SU-DHL-6 (cell line): ENCODE results near the gene SELENOO.

Experiments used
- H2AFZ ChIP-seq: fragments of 200-600 bp; sonication (generic); 2 replicates; pipeline ENCODE4 v1.6.1; 2014; ENCODE audit warnings: low read depth, mild to moderate bottlenecking, moderate library complexity, mixed read lengths, antibody characterized with exemption, low read length; ENCODE audit not compliant: severe bottlenecking
- H3F3A ChIP-seq: fragments of 200-600 bp; shearing (Covaris generic); 2 replicates; pipeline ENCODE4 v1.6.0; 2016; ENCODE audit warnings: antibody characterized with exemption, mild to moderate bottlenecking; ENCODE audit not compliant: insufficient read depth
- H3K27ac ChIP-seq: fragments of 200-600 bp; sonication (generic); 2 replicates; pipeline ENCODE4 v1.5.1; 2016; ENCODE audit warnings: low read depth, mild to moderate bottlenecking, low read length, moderate library complexity, mixed read lengths
- H3K27me3 ChIP-seq: fragments of 200-600 bp; sonication (generic), shearing (Covaris generic); 2 replicates; pipeline ENCODE4 v1.6.0; 2014; ENCODE audit warnings: mild to moderate bottlenecking, low read length
- H3K36me3 ChIP-seq: fragments of 200-600 bp; sonication (generic); 2 replicates; pipeline ENCODE4 v1.6.1; 2014; ENCODE audit warnings: mild to moderate bottlenecking, low read length, mixed read lengths
- H3K4me2 ChIP-seq: fragments of 300-600, 200-600 bp; shearing (Covaris generic), sonication (generic); 2 replicates; pipeline ENCODE4 v1.6.0; 2014; ENCODE audit warnings: low read length, low read depth, mild to moderate bottlenecking; ENCODE audit not compliant: poor library complexity, severe bottlenecking
- H3K4me3 ChIP-seq: fragments of 200-600 bp; sonication (generic); 2 replicates; pipeline ENCODE4 v1.5.1; 2014; ENCODE audit warnings: antibody characterized with exemption, low read length, mild to moderate bottlenecking, mixed read lengths; ENCODE audit not compliant: insufficient read depth, poor library complexity, severe bottlenecking
- H3K79me2 ChIP-seq: fragments of 200-600 bp; sonication (generic); 2 replicates; pipeline ENCODE4 v1.6.1; 2014; ENCODE audit warnings: mild to moderate bottlenecking, low read length, moderate library complexity; ENCODE audit not compliant: insufficient read depth
- H3K9ac ChIP-seq: fragments of 200-600 bp; sonication (generic); 2 replicates; pipeline ENCODE4 v1.7.0; 2014; ENCODE audit warnings: mild to moderate bottlenecking, low read length
- H3K9me2 ChIP-seq: fragments of 200-600 bp; sonication (generic); replicated peaks from 2 replicates; pipeline ENCODE4 v1.6.1; 2014; ENCODE audit warnings: low read length; ENCODE audit not compliant: insufficient read depth
- H3K9me3 ChIP-seq: fragments of 200-600 bp; sonication (generic); 2 replicates; pipeline ENCODE4 v1.6.1; 2014; ENCODE audit warnings: low read length, mixed read lengths; ENCODE audit not compliant: insufficient read depth
- H4K20me1 ChIP-seq: fragments of 200-600 bp; sonication (generic); 2 replicates; pipeline ENCODE4 v1.6.1; 2014; ENCODE audit warnings: low read depth, mild to moderate bottlenecking, antibody characterized with exemption, low read length, moderate library complexity, mixed read lengths
- EZH2phosphoT487 ChIP-seq: fragments of 200-600 bp; sonication (generic), shearing (Covaris generic); conservative IDR thresholded peaks from 2 replicates; pipeline ENCODE4 v1.6.1; 2018; ENCODE audit warnings: mild to moderate bottlenecking, antibody characterized with exemption, low read length, moderate library complexity, mixed read lengths
- TF ChIP-seq, protein P1 (sequence below): fragments of 200-600 bp; sonication (generic); IDR thresholded peaks from one replicate; pipeline ENCODE4 v1.5.1; 2017; ENCODE audit warnings: antibody characterized with exemption, mild to moderate bottlenecking, low read length, moderate library complexity; ENCODE audit not compliant: insufficient read depth, poor library complexity, severe bottlenecking

Gene SELENOO

DNA sequence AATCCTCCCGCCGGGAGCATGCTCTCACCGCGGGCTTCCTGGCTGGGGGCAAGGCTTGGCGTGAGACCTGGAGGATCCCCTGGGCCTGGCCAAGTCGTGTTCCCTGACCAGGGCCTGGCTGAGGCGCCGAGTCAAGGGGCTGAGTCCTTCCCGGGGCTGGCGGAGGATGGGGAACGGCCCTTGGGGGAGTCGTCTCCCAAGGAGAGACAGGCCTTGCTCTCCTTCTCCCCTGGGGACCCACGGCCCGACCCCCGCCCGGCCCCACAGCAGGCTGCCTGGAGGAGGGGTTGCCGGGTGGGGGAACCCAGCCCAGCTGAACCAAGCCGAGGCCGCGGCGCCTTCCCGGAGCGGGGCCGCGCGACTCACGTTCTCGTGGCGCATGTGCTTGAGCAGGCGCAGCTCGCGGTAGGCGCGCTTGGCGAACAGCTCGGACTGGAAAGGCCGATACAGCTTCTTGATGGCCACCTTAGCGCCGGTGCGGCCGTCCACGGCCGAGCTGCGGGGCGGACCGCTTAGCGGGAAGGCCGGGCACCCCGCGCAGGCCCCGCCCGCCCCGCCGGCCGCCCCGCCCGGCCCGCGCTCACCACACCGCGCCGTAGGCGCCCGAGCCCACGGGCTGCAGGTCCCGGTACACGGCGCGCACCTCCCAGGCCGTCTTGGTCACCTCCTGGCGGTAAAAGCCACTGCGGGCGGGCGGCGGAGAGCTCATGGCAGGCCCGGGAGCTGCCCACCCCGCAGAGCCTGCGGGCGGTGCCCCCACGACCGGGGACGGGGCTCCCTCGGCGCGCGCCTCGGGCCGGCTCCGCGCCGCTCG, 60.2 kb downstream of the SELENOO start:
- Histone ChIP-seq H3K9me3 (no peaks in the 10 kb centered on the region), H3K27ac (peak overlapping the region; percentile 1), H4K20me1 (no peaks in the 10 kb centered on the region), H3K79me2 (no peaks in the 10 kb centered on the region), H3K4me2 (peak overlapping the region; percentile 56), H3K9me2 (no peaks in the 10 kb centered on the region), H3K36me3 (no peaks in the 10 kb centered on the region), H3K9ac (peak overlapping the region; percentile 72), H3K4me3 (peak overlapping the region; percentile 64), H2AFZ (no peak overlapping the region), H3F3A (no peaks in the 10 kb centered on the region), H3K27me3 (no peaks in the 10 kb centered on the region)
- no peak for TF ChIP-seq EZH2phosphoT487
- TF ChIP-seq, protein P1, sequence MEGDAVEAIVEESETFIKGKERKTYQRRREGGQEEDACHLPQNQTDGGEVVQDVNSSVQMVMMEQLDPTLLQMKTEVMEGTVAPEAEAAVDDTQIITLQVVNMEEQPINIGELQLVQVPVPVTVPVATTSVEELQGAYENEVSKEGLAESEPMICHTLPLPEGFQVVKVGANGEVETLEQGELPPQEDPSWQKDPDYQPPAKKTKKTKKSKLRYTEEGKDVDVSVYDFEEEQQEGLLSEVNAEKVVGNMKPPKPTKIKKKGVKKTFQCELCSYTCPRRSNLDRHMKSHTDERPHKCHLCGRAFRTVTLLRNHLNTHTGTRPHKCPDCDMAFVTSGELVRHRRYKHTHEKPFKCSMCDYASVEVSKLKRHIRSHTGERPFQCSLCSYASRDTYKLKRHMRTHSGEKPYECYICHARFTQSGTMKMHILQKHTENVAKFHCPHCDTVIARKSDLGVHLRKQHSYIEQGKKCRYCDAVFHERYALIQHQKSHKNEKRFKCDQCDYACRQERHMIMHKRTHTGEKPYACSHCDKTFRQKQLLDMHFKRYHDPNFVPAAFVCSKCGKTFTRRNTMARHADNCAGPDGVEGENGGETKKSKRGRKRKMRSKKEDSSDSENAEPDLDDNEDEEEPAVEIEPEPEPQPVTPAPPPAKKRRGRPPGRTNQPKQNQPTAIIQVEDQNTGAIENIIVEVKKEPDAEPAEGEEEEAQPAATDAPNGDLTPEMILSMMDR = no peak

GRCh38 chr22:50261615-50262459, 61.0 kb downstream of the SELENOO start, which contains the start of gene MAPK12:
Gene MAPK12 (minus strand): TSS chr22:50261683. CDS start chr22:50261509, 174 bp downstream.
- no peaks in the 10 kb centered on the region for H3K36me3 ChIP-seq
- H3K9ac ChIP-seq = peak within 1 kb of the TSS; percentile 72
- no peak for TF ChIP-seq EZH2phosphoT487
- TF ChIP-seq, protein P1 = no peak
- H3K79me2 ChIP-seq = no peaks in the 10 kb centered on the region
- H3K9me3 ChIP-seq = no peaks in the 10 kb centered on the region
- no peaks in the 10 kb centered on the region for H3K9me2 ChIP-seq
- H3K4me2 ChIP-seq = peak within 1 kb of the TSS; percentile 56
- peak within 1 kb of the TSS; percentile 64 for H3K4me3 ChIP-seq
- H3F3A ChIP-seq = no peaks in the 10 kb centered on the region
- H3K27ac ChIP-seq = peak within 1 kb of the TSS; percentile 1
- peak within 1 kb of the TSS; percentile 20 for H2AFZ ChIP-seq
- no peaks in the 10 kb centered on the region for H4K20me1 ChIP-seq
- no peaks in the 10 kb centered on the region for H3K27me3 ChIP-seq

- H3K27me3 ChIP-seq = no peaks in the 10 kb centered on the region
- no peaks in the 10 kb centered on the region for H3K9me2 ChIP-seq
- H3K79me2 ChIP-seq = no peaks in the 10 kb centered on the region
- no peak for TF ChIP-seq EZH2phosphoT487
- TF ChIP-seq, protein P1 = no peak
- H3K9me3 ChIP-seq = no peaks in the 10 kb centered on the region
- no peaks in the 10 kb centered on the region for H3K36me3 ChIP-seq
- H3K9ac ChIP-seq = no peak overlapping the region
- no peaks in the 10 kb centered on the region for H3F3A ChIP-seq
- H3K4me2 ChIP-seq = no peak overlapping the region
- H2AFZ ChIP-seq = no peak overlapping the region
- no peak overlapping the region for H3K27ac ChIP-seq
- H3K4me3 ChIP-seq = no peak overlapping the region
- no peaks in the 10 kb centered on the region for H4K20me1 ChIP-seq
These were observed 61.7 kb downstream of the SELENOO start for GRCh38 chr22:50262460-50262911.
